PC-3 (cell line): Measurements from ENCODE around the gene ATG7. TPM values are rescaled to one million over a fixed set of nuclear protein-coding genes. Genes with fewer than 3 reads are reported as not detected.

ENCODE experiments used
- ATAC-seq: fragments of 200-7000 bp; cut with Tn5 transposase; 2 replicates; pipeline ENCODE4 v1.9.1; 2020; ENCODE audit warnings: mild to moderate bottlenecking, moderate library complexity
- BruUV-seq: library from RNA; stranded (reverse); fragments of 400-500 nt; replicated peaks from 2 replicates; lab custom pipeline; 2021; lab: Mats Ljungman, UMichigan
- CTCF ChIA-PET: fragments of 300-600 bp; sonication (Branson Sonifier 250); formaldehyde crosslinking; loops from one replicate; lab custom pipeline; 2022; ENCODE audit warnings: antibody characterized with exemption; lab: Charles Lee
- POLR2A ChIA-PET: fragments of 300-600 bp; sonication (Branson Sonifier 250); formaldehyde crosslinking; loops from one replicate; lab custom pipeline; 2022; ENCODE audit warnings: antibody characterized with exemption; ENCODE audit not compliant: unreplicated experiment; lab: Charles Lee
- DNase-seq: peaks from one replicate; pipeline ENCODE4 v3.0.0-alpha.2; 2015
- H2AFZ ChIP-seq: fragments of 300-600 bp; sonication (generic); 2 replicates; pipeline ENCODE4 v1.6.0; 2016; ENCODE audit warnings: antibody characterized with exemption, low read length
- H3F3A ChIP-seq: fragments of 300-600 bp; sonication (generic); one replicate; pipeline ENCODE4 v1.6.0; 2017; ENCODE audit warnings: antibody characterized with exemption, low read length, control low read depth, mild to moderate bottlenecking; ENCODE audit not compliant: unreplicated experiment
- H3K27ac ChIP-seq: fragments of 300-600 bp; sonication (generic); 2 replicates; pipeline ENCODE4 v1.5.1; 2016; ENCODE audit warnings: mild to moderate bottlenecking, low read length
- H3K27me3 ChIP-seq: fragments of 300-600 bp; sonication (generic); 2 replicates; pipeline ENCODE4 v1.6.1; 2016; ENCODE audit warnings: low read length, mixed read lengths
- H3K36me3 ChIP-seq: fragments of 300-600 bp; sonication (generic); 2 replicates; pipeline ENCODE4 v1.6.1; 2016; ENCODE audit warnings: low read depth, mixed run types, low read length, mixed read lengths
- H3K4me1 ChIP-seq: fragments of 300-600 bp; sonication (generic); 2 replicates; pipeline ENCODE4 v1.5.1; 2016; ENCODE audit warnings: low read length; ENCODE audit not compliant: insufficient read depth
- H3K4me2 ChIP-seq: fragments of 300-600 bp; sonication (generic); 2 replicates; pipeline ENCODE4 v1.6.0; 2016; ENCODE audit warnings: low read length
- H3K4me3 ChIP-seq: fragments of 300-600 bp; sonication (generic); 2 replicates; pipeline ENCODE4 v1.5.1; 2016; ENCODE audit warnings: mild to moderate bottlenecking, low read length, mixed read lengths
- H3K79me2 ChIP-seq: fragments of 300-600 bp; sonication (generic); 2 replicates; pipeline ENCODE4 v1.6.1; 2017; ENCODE audit warnings: low read length, mixed read lengths
- H3K9ac ChIP-seq: fragments of 300-600 bp; sonication (generic); 2 replicates; pipeline ENCODE4 v1.6.0; 2016; ENCODE audit warnings: mild to moderate bottlenecking, low read length
- H3K9me2 ChIP-seq: fragments of 300-600 bp; sonication (generic); replicated peaks from 2 replicates; pipeline ENCODE4 v1.6.1; 2016; ENCODE audit warnings: mixed run types, low read length, mixed read lengths
- H3K9me3 ChIP-seq: fragments of 300-600 bp; sonication (generic); 2 replicates; pipeline ENCODE4 v1.6.1; 2016; ENCODE audit warnings: low read length, mixed read lengths
- H4K20me1 ChIP-seq: fragments of 300-600 bp; sonication (generic); 2 replicates; pipeline ENCODE4 v1.6.1; 2016; ENCODE audit warnings: low read length, mixed read lengths
- EZH2 ChIP-seq: fragments of 300-600 bp; sonication (generic); IDR thresholded peaks from one replicate; pipeline ENCODE4 v1.6.1; 2017; ENCODE audit warnings: antibody characterized with exemption, mild to moderate bottlenecking, low read length; ENCODE audit not compliant: unreplicated experiment
- EZH2phosphoT487 ChIP-seq: fragments of 300-600 bp; sonication (generic); IDR thresholded peaks from 2 replicates; pipeline ENCODE4 v1.6.1; 2018; ENCODE audit warnings: mild to moderate bottlenecking, antibody characterized with exemption, low read length, borderline replicate concordance
- intact Hi-C: fragments of 100-400 bp; cut with micrococcal nuclease; formaldehyde crosslinking; loops from 2 replicates; pipeline ENCODE4 v1.9.0; 2023
- total RNA-seq: library from RNA; depleted of rRNA; stranded (reverse); fragments of >200 nt; gene quantifications from 2 replicates; pipeline ENCODE4 v1.2.3, GENCODE V29; 2014
- TF ChIP-seq, protein P1 (sequence below): fragments of 300-600 bp; sonication (generic); conservative IDR thresholded peaks from 2 replicates; pipeline ENCODE4 v1.5.1; 2017; ENCODE audit warnings: antibody characterized with exemption, low read depth, mild to moderate bottlenecking, low read length

ATG7 gene
- total RNA-seq, 1 experiment from 2014 or later, result 36.5 TPM

DNA sequence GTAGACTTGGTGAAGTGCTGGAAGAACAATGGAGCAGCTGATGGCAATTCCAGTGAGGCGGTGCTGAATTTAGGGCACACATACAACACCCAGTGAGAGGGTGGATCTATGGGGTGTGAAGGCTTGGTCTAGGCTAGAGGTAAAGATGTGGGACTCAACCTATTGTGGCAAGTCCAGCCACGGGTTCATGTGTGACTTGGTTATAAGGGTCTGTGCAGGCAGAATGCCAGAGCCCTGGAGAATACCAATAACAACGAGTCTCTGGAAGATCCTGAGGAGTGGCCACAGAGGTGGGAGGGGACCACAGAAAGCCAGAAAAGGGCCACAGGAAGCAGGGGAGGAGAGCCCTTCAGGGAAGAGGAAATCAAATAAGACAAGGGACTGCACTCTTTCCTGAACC is 316.6 kb downstream of the ATG7 start:
- H3K9ac ChIP-seq, result no peak overlapping the region
- no peak overlapping the region for H2AFZ ChIP-seq
- DNase-seq (no peak), ATAC-seq (no peak)
- peaks cover 5% of the 10 kb centered on the region; the same call in 1 of the 2 replicates for H3K36me3 ChIP-seq
- TF ChIP-seq EZH2, result no peak
- no peak for TF ChIP-seq EZH2phosphoT487
- TF ChIP-seq, protein P1, sequence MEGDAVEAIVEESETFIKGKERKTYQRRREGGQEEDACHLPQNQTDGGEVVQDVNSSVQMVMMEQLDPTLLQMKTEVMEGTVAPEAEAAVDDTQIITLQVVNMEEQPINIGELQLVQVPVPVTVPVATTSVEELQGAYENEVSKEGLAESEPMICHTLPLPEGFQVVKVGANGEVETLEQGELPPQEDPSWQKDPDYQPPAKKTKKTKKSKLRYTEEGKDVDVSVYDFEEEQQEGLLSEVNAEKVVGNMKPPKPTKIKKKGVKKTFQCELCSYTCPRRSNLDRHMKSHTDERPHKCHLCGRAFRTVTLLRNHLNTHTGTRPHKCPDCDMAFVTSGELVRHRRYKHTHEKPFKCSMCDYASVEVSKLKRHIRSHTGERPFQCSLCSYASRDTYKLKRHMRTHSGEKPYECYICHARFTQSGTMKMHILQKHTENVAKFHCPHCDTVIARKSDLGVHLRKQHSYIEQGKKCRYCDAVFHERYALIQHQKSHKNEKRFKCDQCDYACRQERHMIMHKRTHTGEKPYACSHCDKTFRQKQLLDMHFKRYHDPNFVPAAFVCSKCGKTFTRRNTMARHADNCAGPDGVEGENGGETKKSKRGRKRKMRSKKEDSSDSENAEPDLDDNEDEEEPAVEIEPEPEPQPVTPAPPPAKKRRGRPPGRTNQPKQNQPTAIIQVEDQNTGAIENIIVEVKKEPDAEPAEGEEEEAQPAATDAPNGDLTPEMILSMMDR, result no peak
- no peaks in the 10 kb centered on the region for H3F3A ChIP-seq
- H3K4me1 ChIP-seq, result peaks cover 10% of the 10 kb centered on the region; the same call in 1 of the 2 replicates
- H3K27me3 ChIP-seq, result no peaks in the 10 kb centered on the region
- peaks cover 100% of the 10 kb centered on the region for H3K79me2 ChIP-seq
- H3K4me2 ChIP-seq, result no peak overlapping the region
- H3K4me3 ChIP-seq, result no peak overlapping the region
- ChIA-PET POLR2A (no interaction called here), CTCF (no interaction called here)
- H3K9me2 ChIP-seq, result no peaks in the 10 kb centered on the region
- no TSS peak for BruUV-seq
- no peak overlapping the region for H3K27ac ChIP-seq
- intact Hi-C loops, result no loop called here
- peaks cover 32% of the 10 kb centered on the region; the same call in 1 of the 2 replicates for H4K20me1 ChIP-seq
- H3K9me3 ChIP-seq, result no peaks in the 10 kb centered on the region

DNA sequence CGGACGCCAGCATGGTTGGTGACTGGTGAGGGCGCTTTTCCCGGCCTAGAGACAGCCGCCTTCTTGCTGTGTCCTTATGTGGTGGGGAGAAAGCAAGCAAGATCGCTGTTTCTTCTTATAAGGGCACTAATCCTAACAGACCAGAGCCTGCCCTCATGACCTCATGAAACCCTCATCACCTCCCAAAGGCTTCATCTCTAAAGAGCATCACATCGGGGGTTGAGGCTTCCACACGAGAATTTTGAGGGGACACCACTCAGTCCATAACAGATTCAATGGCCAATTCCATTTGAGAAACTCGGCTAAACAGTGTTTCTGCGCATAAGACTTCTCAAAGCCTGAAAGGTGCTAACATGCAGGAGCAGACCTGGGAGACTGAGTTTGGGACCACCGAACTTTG is 317.5 kb downstream of the ATG7 start:
- ChIA-PET CTCF (no interaction called here), POLR2A (no interaction called here)
- H3K79me2 ChIP-seq, result peaks cover 100% of the 10 kb centered on the region
- intact Hi-C loops, result no loop called here
- no peaks in the 10 kb centered on the region for H3F3A ChIP-seq
- no peaks in the 10 kb centered on the region for H3K9me2 ChIP-seq
- peaks cover 10% of the 10 kb centered on the region; the same call in 1 of the 2 replicates for H3K4me1 ChIP-seq
- no peak for ATAC-seq
- no peak overlapping the region for H3K4me3 ChIP-seq
- no peak overlapping the region for H3K9ac ChIP-seq
- H3K36me3 ChIP-seq, result peaks cover 5% of the 10 kb centered on the region; the same call in 1 of the 2 replicates
- DNase-seq, result no peak
- no peak for TF ChIP-seq EZH2
- TF ChIP-seq, protein P1, result no peak
- H3K9me3 ChIP-seq, result no peaks in the 10 kb centered on the region
- H2AFZ ChIP-seq, result no peak overlapping the region
- no peak overlapping the region for H3K4me2 ChIP-seq
- BruUV-seq, result no TSS peak
- peaks cover 41% of the 10 kb centered on the region; the same call in 1 of the 2 replicates for H4K20me1 ChIP-seq
- H3K27me3 ChIP-seq, result no peaks in the 10 kb centered on the region
- no peak overlapping the region for H3K27ac ChIP-seq

DNA sequence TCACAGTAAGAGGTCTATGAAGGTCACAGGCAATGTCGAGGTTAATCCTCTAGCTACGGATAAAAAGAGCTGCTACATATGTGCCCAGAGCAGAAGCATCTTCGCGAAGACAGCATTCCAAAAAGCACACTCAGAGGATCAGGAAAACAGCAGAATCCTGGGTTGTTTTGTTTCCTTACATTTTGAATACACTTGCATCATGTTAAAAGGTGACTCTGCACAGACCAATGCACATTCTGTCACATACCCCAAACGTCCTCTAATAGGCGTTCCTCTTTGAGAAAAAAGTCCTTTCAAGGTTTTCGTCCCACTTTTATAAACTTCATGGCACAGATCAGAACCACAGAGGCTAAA is 318.8 kb downstream of the ATG7 start:
- H3F3A ChIP-seq, result no peaks in the 10 kb centered on the region
- ChIA-PET CTCF (no interaction called here), POLR2A (no interaction called here)
- H3K4me2 ChIP-seq, result no peak overlapping the region
- H4K20me1 ChIP-seq, result peaks cover 38% of the 10 kb centered on the region; the same call in 1 of the 2 replicates
- TF ChIP-seq EZH2 (no peak), EZH2phosphoT487 (no peak)
- TF ChIP-seq, protein P1, result no peak
- H3K9me2 ChIP-seq, result no peaks in the 10 kb centered on the region
- H2AFZ ChIP-seq, result no peak overlapping the region
- H3K27ac ChIP-seq, result no peak overlapping the region
- H3K4me1 ChIP-seq, result peaks cover 10% of the 10 kb centered on the region; the same call in 1 of the 2 replicates
- intact Hi-C loops, result no loop called here
- no peak for ATAC-seq
- no peak overlapping the region for H3K4me3 ChIP-seq
- DNase-seq, result no peak
- no peaks in the 10 kb centered on the region for H3K9me3 ChIP-seq
- no peak overlapping the region for H3K9ac ChIP-seq
- H3K27me3 ChIP-seq, result no peaks in the 10 kb centered on the region
- H3K36me3 ChIP-seq, result peaks cover 5% of the 10 kb centered on the region; the same call in 1 of the 2 replicates
- BruUV-seq, result no TSS peak
- H3K79me2 ChIP-seq, result peaks cover 91% of the 10 kb centered on the region
